Testis (tissue), 3 donors: ENCODE results near the gene KIF26B. TPM values are rescaled to one million over a fixed set of nuclear protein-coding genes. Genes with fewer than 3 reads are reported as not detected.

Experiments
- DNase-seq: peaks from one replicate; pipeline ENCODE4 v3.0.0-alpha.2; 2019
- H3K27ac ChIP-seq, 2 donors: fragments of 200-600 bp; sonication (generic); one replicate each; pipeline ENCODE4 v1.5.1; 2019
- H3K27me3 ChIP-seq: fragments of 200-600 bp; sonication (generic); one replicate; pipeline ENCODE4 v1.5.1; 2019
- H3K36me3 ChIP-seq: fragments of 200-600 bp; sonication (generic); one replicate; pipeline ENCODE4 v1.5.1; 2017; ENCODE audit warnings: low read depth; ENCODE audit errors: missing control alignments
- H3K4me1 ChIP-seq: fragments of 200-600 bp; sonication (generic); one replicate; pipeline ENCODE4 v1.5.1; 2019
- H3K4me3 ChIP-seq, 2 donors: fragments of 200-600 bp; sonication (generic); one replicate each; pipeline ENCODE4 v1.5.1; 2017 to 2019
- H3K9me3 ChIP-seq: fragments of 200-600 bp; sonication (generic); one replicate; pipeline ENCODE4 v1.5.1; 2017
- CTCF ChIP-seq, 3 experiments: fragments of 450-650 bp in 2 of 3; fragments of 200-600 bp in 1 of 3; sonication (generic) in 1 of 3; IDR thresholded peaks; one replicate each; pipeline ENCODE4 v1.5.1; 2016 to 2019; ENCODE audit warnings: antibody characterized with exemption in 3 of 3, mild to moderate bottlenecking in 2 of 3, moderate library complexity in 1 of 3
- POLR2A ChIP-seq: fragments of 450-650 bp; IDR thresholded peaks from one replicate; pipeline ENCODE4 v1.6.1; 2017; ENCODE audit warnings: antibody characterized with exemption, mild to moderate bottlenecking, moderate library complexity
- WGBS, 2 donors: methylation state at CpG; one replicate each; pipeline ENCODE4 v1.1.5; 2018; 5-methylcytosine and 5-hydroxymethylcytosine counted together
- intact Hi-C: fragments of 100-400 bp; cut with DNase I; formaldehyde crosslinking; loops from one replicate; pipeline ENCODE4 v1.15.1; 2023; ENCODE audit warnings: low total_unique reads
- polyA plus RNA-seq: library from polyadenylated mRNA; stranded (reverse); fragments of 350-450 nt; fragmentation: Illumina TruSeq; extraction: RNeasy Lipid Tissue Mini Kit (QIAGEN cat#74804); gene quantifications from one replicate; pipeline ENCODE4 v1.2.3, GENCODE V29; 2014; ENCODE audit warnings: low read depth, low replicate concordance; ENCODE audit not compliant: insufficient read depth
- total RNA-seq, 2 donors: library from RNA; depleted of rRNA; stranded (reverse); fragments of >200 nt; gene quantifications; one replicate each; pipeline ENCODE4 v1.2.3, GENCODE V29; 2016

Gene KIF26B
- total and polyA plus RNA-seq, 3 donors from 2014 or later = 3.0 to 4.8 (median 3.1) TPM

GRCh38 chr1:245142171-245142798 lies 12.5 kb upstream of the KIF26B start:
- H3K4me1 ChIP-seq = no peaks in the 10 kb centered on the region
- no peaks in the 10 kb centered on the region for H3K9me3 ChIP-seq
- no peak overlapping the region for H3K27ac ChIP-seq
- no peak for DNase-seq
- whole genome bisulfite sequencing, 2 donors = 88 to 94% methylated on average over 12 to 18 of the region's 18 CpGs
- H3K36me3 ChIP-seq = no peaks in the 10 kb centered on the region
- no peaks in the 10 kb centered on the region for H3K27me3 ChIP-seq
- TF ChIP-seq POLR2A (no peak), CTCF (IDR thresholded peaks at IDR 0.05) (no peak)
- intact Hi-C loops = no loop called here
- H3K4me3 ChIP-seq = no peak overlapping the region

- Histone ChIP-seq H3K4me3 (no peak overlapping the region), H3K27me3 (no peaks in the 10 kb centered on the region), H3K9me3 (no peaks in the 10 kb centered on the region), H3K4me1 (no peaks in the 10 kb centered on the region), H3K27ac (no peak overlapping the region), H3K36me3 (no peaks in the 10 kb centered on the region)
- TF ChIP-seq CTCF (IDR thresholded peaks at IDR 0.05) (no peak), POLR2A (no peak)
- no peak for DNase-seq
- intact Hi-C loops = no loop called here
- WGBS, 2 donors = 89 to 90% methylated on average over 14 of the region's 14 CpGs
Observed at GRCh38 chr1:245142976-245143375, 11.8 kb upstream of the KIF26B start.

- Histone ChIP-seq H3K9me3 (no peaks in the 10 kb centered on the region), H3K4me1 (no peaks in the 10 kb centered on the region), H3K27ac (no peak overlapping the region), H3K27me3 (no peaks in the 10 kb centered on the region), H3K4me3 (no peak overlapping the region), H3K36me3 (no peaks in the 10 kb centered on the region)
- DNase-seq = no peak
- no peak for TF ChIP-seq POLR2A
- TF ChIP-seq CTCF (IDR thresholded peaks at IDR 0.05) = no peak
- intact Hi-C loops = no loop called here
- 78 to 82% methylated on average over 8 of the region's 8 CpGs for WGBS, 2 donors
Observed at GRCh38 chr1:245143849-245144248, 10.9 kb upstream of the KIF26B start.

- Histone ChIP-seq H3K4me1 (no peaks in the 10 kb centered on the region), H3K9me3 (no peaks in the 10 kb centered on the region), H3K36me3 (no peaks in the 10 kb centered on the region), H3K4me3 (no peak overlapping the region), H3K27ac (no peak overlapping the region), H3K27me3 (no peaks in the 10 kb centered on the region)
- TF ChIP-seq POLR2A (no peak), CTCF (IDR thresholded peaks at IDR 0.05) (no peak)
- no peak for DNase-seq
- WGBS, 2 donors = 78 to 80% methylated on average over 3 of the region's 3 CpGs
- intact Hi-C loops = no loop called here
Observed at GRCh38 chr1:245148069-245148468, 6.7 kb upstream of the KIF26B start.

- no peak for DNase-seq
- no peak for TF ChIP-seq POLR2A
- TF ChIP-seq CTCF (IDR thresholded peaks at IDR 0.05) = no peak
- intact Hi-C loops = no loop called here
Observed at GRCh38 chr1:245148861-245149260, 5.9 kb upstream of the KIF26B start.

More at GRCh38 chr1:245148861-245149260, 5.9 kb upstream of the KIF26B start:
- H3K4me1 ChIP-seq = peaks cover 4% of the 10 kb centered on the region
- WGBS, 2 donors = 88 to 89% methylated on average over 9 of the region's 9 CpGs
- no peaks in the 10 kb centered on the region for H3K36me3 ChIP-seq
- no peaks in the 10 kb centered on the region for H3K9me3 ChIP-seq
- no peak overlapping the region for H3K4me3 ChIP-seq
- no peak overlapping the region for H3K27ac ChIP-seq
- no peaks in the 10 kb centered on the region for H3K27me3 ChIP-seq
